Hematopoietic multipotent progenitor cell treated with erythropoietin and hydrocortisone succinate and interleukin-3 and kit ligand, for 4 days (in vitro differentiated cells): ENCODE measurements around the gene LGALS3.

ENCODE experiments used
- DNase-seq: peaks from one replicate; pipeline ENCODE4 v3.0.0-alpha.2; 2015

Gene LGALS3

GRCh38 chr14:55115460-55115859 lies 13.6 kb upstream of the LGALS3 start:
- DNase-seq, result no peak

- DNase-seq, result no peak
Measured at GRCh38 chr14:55115861-55116245, 13.2 kb upstream of the LGALS3 start.

- peak; percentile 90 for DNase-seq
Measured at GRCh38 chr14:55116246-55117030, 12.6 kb upstream of the LGALS3 start.

GRCh38 chr14:55117803-55118441 lies 11.1 kb upstream of the LGALS3 start:
- peak; percentile 82 for DNase-seq

- DNase-seq, result no peak
Measured at GRCh38 chr14:55118761-55119160, 10.3 kb upstream of the LGALS3 start.

- DNase-seq, result peak; percentile 82
Measured at GRCh38 chr14:55120571-55121495, 8.2 kb upstream of the LGALS3 start.

GRCh38 chr14:55121628-55122439 lies 7.2 kb upstream of the LGALS3 start:
- DNase-seq, result no peak

- DNase-seq, result peak; percentile 94
Measured at GRCh38 chr14:55122440-55122986, 6.5 kb upstream of the LGALS3 start.

GRCh38 chr14:55123101-55123500 lies 6.0 kb upstream of the LGALS3 start:
- DNase-seq, result no peak

GRCh38 chr14:55123852-55124639 lies 5.0 kb upstream of the LGALS3 start:
- DNase-seq, result no peak

- peak; percentile 81 for DNase-seq
Measured at GRCh38 chr14:55124774-55125386, 4.2 kb upstream of the LGALS3 start.

GRCh38 chr14:55125403-55125802 lies 3.6 kb upstream of the LGALS3 start:
- DNase-seq, result peak; percentile 93

- no peak for DNase-seq
Measured at GRCh38 chr14:55126034-55126433, 3.0 kb upstream of the LGALS3 start.

GRCh38 chr14:55126932-55127459 lies 2.1 kb upstream of the LGALS3 start:
- no peak for DNase-seq

GRCh38 chr14:55127460-55127951 lies 1.5 kb upstream of the LGALS3 start:
- no peak for DNase-seq

- no peak for DNase-seq
Measured at GRCh38 chr14:55128386-55129085, 516 bp upstream of the LGALS3 start.

GRCh38 chr14:55129428-55130195 lies 560 bp downstream of the LGALS3 start:
- peak; percentile 43 for DNase-seq

GRCh38 chr14:55130196-55130550 lies 1.1 kb downstream of the LGALS3 start:
- DNase-seq, result no peak
